Measurements from ENCODE around the gene PRDM15.

DNA sequence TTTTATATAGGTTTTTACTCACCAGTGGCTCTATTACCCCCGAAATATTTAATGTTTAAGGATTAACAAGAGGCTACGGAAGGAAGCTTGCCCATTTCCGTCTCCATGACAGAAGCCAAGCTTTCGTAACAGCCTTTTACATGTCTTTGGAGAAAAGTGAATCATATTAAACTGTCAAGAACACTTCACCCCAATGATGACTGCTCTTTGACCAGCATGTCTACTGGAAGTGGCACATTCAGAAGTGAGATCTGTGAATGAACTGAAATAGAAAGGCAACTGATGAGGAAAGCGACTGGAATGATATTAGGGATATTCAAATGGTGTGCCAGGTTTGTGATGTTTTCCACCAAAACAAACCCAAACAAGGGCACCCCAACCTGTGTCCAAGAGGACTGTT is 8.5 kb upstream of the PRDM15 start:
- TF ChIP-seq EZH2 (IDR thresholded peaks at IDR 0.05; ENCODE audit: low read length, missing control alignments): no peak
- TF ChIP-seq, protein P1, sequence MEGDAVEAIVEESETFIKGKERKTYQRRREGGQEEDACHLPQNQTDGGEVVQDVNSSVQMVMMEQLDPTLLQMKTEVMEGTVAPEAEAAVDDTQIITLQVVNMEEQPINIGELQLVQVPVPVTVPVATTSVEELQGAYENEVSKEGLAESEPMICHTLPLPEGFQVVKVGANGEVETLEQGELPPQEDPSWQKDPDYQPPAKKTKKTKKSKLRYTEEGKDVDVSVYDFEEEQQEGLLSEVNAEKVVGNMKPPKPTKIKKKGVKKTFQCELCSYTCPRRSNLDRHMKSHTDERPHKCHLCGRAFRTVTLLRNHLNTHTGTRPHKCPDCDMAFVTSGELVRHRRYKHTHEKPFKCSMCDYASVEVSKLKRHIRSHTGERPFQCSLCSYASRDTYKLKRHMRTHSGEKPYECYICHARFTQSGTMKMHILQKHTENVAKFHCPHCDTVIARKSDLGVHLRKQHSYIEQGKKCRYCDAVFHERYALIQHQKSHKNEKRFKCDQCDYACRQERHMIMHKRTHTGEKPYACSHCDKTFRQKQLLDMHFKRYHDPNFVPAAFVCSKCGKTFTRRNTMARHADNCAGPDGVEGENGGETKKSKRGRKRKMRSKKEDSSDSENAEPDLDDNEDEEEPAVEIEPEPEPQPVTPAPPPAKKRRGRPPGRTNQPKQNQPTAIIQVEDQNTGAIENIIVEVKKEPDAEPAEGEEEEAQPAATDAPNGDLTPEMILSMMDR (conservative IDR thresholded peaks at IDR 0.05 in 1 of 2, IDR thresholded peaks at IDR 0.05 in 1 of 2; ENCODE audit: low read depth in 1 of 2, low read length in 2 of 2): no peak

All from fibroblast of lung (primary cell).